MM.1S (cell line): ENCODE data around the gene AADAC.
"Not testable (repeated sequence)": the region's sequence is repeated elsewhere in the genome, so short reads cannot be mapped to it uniquely, and the experiment has no call there.

ENCODE experiments used
- EZH2 ChIP-seq: fragments of 300-600 bp; sonication (generic); optimal IDR thresholded peaks from 2 replicates; pipeline ENCODE3; 2017; ENCODE audit warnings: low read depth, mild to moderate bottlenecking, antibody characterized with exemption, low read length, mixed read lengths
- TF ChIP-seq, protein P1 (sequence below): fragments of 300-600 bp; sonication (generic); IDR thresholded peaks from 2 replicates; pipeline ENCODE4 v1.5.1; 2016; ENCODE audit warnings: antibody characterized with exemption, low read length, mixed read lengths

DNA sequence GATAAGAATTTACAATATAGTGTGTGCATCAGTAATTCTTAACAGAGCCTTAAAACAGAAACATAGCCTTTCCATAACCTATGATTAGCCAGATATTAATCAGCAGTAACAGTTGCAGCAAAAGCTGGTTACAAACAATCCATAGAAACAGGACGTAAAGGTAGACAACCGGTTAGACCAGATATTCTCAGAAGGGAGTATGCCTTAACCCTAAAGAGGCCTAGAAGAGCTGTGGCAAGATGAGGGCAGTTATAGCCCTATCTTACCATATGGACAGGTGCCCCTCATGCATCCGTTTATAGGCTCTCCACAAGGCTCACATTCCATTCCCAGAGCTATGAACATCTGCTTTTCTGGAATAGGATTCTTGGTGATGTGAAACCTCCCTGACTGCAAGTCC is 5.0 kb upstream of the AADAC start:
- TF ChIP-seq EZH2 = not testable (repeated sequence)
- TF ChIP-seq, protein P1, sequence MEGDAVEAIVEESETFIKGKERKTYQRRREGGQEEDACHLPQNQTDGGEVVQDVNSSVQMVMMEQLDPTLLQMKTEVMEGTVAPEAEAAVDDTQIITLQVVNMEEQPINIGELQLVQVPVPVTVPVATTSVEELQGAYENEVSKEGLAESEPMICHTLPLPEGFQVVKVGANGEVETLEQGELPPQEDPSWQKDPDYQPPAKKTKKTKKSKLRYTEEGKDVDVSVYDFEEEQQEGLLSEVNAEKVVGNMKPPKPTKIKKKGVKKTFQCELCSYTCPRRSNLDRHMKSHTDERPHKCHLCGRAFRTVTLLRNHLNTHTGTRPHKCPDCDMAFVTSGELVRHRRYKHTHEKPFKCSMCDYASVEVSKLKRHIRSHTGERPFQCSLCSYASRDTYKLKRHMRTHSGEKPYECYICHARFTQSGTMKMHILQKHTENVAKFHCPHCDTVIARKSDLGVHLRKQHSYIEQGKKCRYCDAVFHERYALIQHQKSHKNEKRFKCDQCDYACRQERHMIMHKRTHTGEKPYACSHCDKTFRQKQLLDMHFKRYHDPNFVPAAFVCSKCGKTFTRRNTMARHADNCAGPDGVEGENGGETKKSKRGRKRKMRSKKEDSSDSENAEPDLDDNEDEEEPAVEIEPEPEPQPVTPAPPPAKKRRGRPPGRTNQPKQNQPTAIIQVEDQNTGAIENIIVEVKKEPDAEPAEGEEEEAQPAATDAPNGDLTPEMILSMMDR = not testable (repeated sequence)
